WERI-Rb-1 (cell line): Measurements from ENCODE around the gene DPH7.
"Not testable (repeated sequence)": the region's sequence is repeated elsewhere in the genome, so short reads cannot be mapped to it uniquely, and the experiment has no call there.

ENCODE experiments used
- DNase-seq: peaks from one replicate; pipeline ENCODE4 v3.0.0-alpha.2; 2020
- H3K27ac ChIP-seq: fragments of 250-450 bp; sonication (Bioruptor Pico); 2 replicates; pipeline ENCODE4 v1.5.1; 2020; ENCODE audit warnings: mild to moderate bottlenecking, moderate library complexity
- H3K27me3 ChIP-seq: fragments of 250-450 bp; sonication (Bioruptor Pico); 2 replicates; pipeline ENCODE4 v1.5.1; 2021; ENCODE audit warnings: mild to moderate bottlenecking, low read depth, moderate library complexity; ENCODE audit not compliant: insufficient read depth, severe bottlenecking
- H3K36me3 ChIP-seq: fragments of 250-450 bp; sonication (Bioruptor Pico); 2 replicates; pipeline ENCODE4 v1.5.1; 2020; ENCODE audit warnings: mild to moderate bottlenecking, moderate library complexity
- H3K4me3 ChIP-seq: 2 replicates; pipeline ENCODE4 v1.5.1; 2011; ENCODE audit warnings: low read depth, mild to moderate bottlenecking, control low read depth, low read length
- H3K9me3 ChIP-seq: fragments of 250-450 bp; sonication (Bioruptor Pico); 2 replicates; pipeline ENCODE4 v1.5.1; 2021; ENCODE audit warnings: mild to moderate bottlenecking, moderate library complexity; ENCODE audit not compliant: severe bottlenecking
- TF ChIP-seq, protein P1 (sequence below): IDR thresholded peaks from 2 replicates; pipeline ENCODE4 v1.5.1; 2011; ENCODE audit warnings: low read depth, mild to moderate bottlenecking, control low read depth, inconsistent platforms, low read length

DPH7 gene

DNA sequence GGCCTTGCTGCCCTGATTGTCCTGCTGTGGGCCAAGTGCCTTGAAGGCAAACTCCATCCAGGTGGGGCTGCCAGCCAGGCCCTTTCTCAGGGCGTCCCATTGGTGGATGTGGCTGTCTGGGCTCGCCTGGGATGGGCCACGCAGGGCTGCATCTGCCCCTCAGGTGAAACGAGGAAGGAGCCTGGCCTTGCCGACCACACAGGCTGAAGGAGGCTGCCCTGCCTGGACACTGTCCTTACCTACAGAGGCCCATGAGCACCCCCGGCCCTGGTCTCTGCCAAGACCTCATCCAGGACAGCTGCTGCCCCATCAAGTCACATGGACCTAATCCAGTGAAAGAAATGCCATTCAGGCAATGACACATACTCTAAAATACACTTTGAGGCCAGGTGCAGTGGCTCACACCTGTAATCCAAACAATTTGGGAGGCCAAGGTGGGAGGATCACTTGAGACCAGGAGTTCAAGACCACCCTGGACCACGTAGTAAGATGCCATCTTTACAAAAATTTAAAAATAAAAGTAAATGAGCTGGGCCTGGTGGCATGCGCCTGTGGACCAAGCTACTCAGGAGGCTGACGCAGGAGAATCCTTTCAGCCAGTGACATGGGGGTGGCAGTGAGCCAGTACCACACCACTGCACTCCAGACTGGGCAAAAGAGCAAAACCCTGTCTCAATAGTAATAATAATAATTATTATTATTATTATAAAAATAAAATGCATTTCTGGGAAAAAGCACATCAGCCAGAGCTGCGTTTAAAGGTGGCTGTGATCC lies 62.4 kb downstream of the DPH7 start:
- TF ChIP-seq, protein P1, sequence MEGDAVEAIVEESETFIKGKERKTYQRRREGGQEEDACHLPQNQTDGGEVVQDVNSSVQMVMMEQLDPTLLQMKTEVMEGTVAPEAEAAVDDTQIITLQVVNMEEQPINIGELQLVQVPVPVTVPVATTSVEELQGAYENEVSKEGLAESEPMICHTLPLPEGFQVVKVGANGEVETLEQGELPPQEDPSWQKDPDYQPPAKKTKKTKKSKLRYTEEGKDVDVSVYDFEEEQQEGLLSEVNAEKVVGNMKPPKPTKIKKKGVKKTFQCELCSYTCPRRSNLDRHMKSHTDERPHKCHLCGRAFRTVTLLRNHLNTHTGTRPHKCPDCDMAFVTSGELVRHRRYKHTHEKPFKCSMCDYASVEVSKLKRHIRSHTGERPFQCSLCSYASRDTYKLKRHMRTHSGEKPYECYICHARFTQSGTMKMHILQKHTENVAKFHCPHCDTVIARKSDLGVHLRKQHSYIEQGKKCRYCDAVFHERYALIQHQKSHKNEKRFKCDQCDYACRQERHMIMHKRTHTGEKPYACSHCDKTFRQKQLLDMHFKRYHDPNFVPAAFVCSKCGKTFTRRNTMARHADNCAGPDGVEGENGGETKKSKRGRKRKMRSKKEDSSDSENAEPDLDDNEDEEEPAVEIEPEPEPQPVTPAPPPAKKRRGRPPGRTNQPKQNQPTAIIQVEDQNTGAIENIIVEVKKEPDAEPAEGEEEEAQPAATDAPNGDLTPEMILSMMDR: no peak
- H3K27me3 ChIP-seq: no peaks in the 10 kb centered on the region
- no peak overlapping the region for H3K4me3 ChIP-seq
- H3K27ac ChIP-seq: no peak overlapping the region
- no peaks in the 10 kb centered on the region for H3K9me3 ChIP-seq
- no peaks in the 10 kb centered on the region for H3K36me3 ChIP-seq
- no peak for DNase-seq

DNA sequence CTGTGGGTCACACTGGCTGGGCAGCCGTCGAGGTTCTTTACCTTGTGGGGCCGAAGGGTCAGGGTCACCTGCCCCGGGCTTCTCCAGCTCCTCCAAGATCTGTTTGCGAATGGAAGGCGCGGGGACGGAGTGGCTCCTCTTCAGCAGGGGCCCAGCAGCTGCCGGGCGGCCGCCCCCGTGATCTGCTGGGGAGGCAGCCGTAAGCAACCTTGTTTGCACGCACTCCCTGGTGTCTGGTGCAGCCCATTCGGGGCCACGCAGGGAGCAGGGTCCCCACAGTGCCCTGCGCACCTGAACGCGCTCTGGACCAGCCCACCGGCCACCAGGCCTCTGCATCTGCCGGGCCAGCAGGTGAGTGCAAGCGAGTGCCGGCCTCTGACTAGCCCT lies 63.4 kb downstream of the DPH7 start:
- TF ChIP-seq, protein P1: no peak
- no peak for DNase-seq
- Histone ChIP-seq H3K4me3 (no peak overlapping the region), H3K27me3 (no peaks in the 10 kb centered on the region), H3K27ac (no peak overlapping the region), H3K9me3 (no peaks in the 10 kb centered on the region), H3K36me3 (no peaks in the 10 kb centered on the region)

DNA sequence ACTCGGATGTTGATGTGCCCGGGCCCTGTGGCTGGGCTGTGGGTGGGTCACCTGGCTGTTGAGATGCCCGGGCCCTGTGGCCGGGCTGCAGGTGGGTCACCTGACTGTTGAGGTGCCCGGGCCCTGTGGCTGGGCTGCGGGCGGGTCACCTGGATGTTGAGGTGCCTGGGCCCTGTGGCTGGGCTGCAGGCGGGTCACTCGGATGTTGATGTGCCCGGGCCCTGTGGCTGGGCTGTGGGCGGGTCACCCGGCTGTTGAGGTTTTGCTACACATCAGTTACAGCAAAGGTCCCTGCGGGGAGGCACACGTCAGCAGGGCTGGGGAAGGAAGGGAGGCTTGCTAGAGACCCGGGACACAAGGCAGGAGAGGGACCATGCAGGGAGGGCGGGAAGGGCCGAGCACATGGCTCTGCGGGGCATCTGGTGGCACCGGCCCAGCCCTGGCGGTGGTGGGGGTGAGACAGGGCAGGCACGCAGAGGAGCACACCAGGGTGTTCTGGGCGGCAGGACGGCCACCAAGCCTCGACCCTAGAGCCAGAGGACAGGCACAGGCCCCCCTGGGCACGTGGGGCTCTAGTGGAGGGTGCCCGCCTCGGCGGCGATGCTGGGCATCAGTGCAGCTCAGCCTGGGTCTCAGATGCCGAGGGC lies 63.9 kb downstream of the DPH7 start:
- Histone ChIP-seq H3K36me3 (no peaks in the 10 kb centered on the region), H3K27ac (no peak overlapping the region), H3K27me3 (no peaks in the 10 kb centered on the region), H3K4me3 (no peak overlapping the region), H3K9me3 (no peaks in the 10 kb centered on the region)
- no peak for DNase-seq
- TF ChIP-seq, protein P1: no peak

DNA sequence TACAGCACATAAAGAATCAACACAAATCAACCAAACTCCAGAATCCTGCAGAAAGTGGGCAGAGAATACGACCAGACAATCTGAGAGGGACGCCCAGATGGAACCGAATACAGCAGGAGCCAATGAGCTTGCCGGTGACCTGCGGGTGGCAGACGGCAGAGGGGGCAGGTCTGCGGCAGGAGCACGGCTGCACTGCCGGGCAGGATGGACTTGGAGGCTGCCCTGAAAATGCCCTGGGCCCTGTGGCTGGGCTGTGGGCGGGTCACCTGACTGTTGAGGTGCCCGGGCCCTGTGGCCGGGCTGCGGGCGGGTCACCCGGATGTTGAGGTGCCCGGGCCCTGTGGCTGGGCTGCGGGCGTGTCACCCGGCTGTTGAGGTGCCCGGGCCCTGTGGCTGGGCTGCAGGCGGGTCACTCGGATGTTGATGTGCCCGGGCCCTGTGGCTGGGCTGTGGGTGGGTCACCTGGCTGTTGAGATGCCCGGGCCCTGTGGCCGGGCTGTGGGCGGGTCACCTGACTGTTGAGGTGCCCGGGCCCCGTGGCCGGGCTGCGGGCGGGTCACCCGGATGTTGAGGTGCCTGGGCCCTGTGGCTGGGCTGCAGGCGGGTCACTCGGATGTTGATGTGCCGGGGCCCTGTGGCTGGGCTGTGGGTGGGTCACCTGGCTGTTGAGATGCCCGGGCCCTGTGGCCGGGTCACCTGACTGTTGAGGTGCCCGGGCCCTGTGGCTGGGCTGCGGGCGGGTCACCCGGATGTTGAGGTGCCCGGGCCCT lies 64.7 kb downstream of the DPH7 start:
- not testable (repeated sequence) for H3K27ac ChIP-seq, H3K4me3 ChIP-seq, H3K36me3 ChIP-seq, DNase-seq, H3K9me3 ChIP-seq, H3K27me3 ChIP-seq

DNA sequence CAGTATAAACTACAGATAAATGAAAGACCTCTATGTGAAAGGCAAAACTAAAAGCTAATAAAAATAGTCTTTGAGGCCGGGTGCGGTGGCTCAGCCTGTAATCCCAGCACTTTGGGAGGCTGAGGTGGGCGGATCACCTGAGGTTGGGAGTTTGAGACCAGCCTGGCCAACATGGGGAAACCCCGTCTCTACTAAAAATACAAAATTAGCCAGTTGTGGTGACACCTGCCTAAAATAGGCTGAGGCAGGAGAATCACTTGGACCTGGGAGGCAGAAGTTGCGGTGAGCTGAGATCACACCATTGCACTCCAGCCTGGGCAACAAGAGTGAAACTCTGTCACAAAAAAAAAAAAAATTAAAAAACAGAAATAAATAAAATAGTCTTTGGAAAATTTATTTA lies 65.6 kb downstream of the DPH7 start:
- H3K9me3 ChIP-seq, H3K4me3 ChIP-seq, H3K27me3 ChIP-seq, DNase-seq, H3K27ac ChIP-seq, H3K36me3 ChIP-seq: not testable (repeated sequence)

DNA sequence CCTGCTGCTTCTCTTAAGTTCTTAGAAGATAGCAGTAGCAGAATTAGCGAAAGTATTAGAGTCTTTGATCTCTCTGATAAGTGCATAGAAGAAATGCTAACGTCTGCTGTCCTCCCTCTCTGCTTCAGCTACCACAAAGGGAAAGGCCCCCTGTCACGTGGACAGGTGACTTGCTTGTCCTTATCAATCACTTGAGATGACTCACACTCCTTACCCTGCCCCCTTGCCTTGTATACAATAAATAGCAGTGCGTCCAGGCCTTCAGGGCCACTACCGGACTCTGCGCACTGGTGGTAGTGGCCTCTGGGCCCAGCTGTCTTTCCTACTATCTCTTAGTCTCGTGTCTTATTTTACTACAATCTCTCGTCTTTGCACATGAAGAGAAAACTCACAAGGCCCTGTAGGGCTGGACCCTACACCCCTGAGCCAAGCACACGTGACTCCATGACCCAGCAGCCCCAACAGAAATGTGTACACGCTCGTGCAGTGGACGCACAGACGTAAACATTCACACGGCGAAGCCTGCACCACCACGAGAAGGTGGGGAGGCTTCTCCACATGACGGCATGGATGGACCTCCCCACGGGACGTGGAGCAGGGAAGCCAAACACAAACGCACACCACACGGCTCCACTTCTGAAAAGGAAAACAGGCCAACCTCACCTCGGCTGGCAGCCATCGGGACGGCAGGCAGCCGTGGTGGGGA lies 66.8 kb downstream of the DPH7 start:
- Histone ChIP-seq H3K27ac (no peak overlapping the region), H3K4me3 (no peak overlapping the region), H3K27me3 (no peaks in the 10 kb centered on the region), H3K36me3 (no peaks in the 10 kb centered on the region), H3K9me3 (no peaks in the 10 kb centered on the region)
- TF ChIP-seq, protein P1: no peak
- no peak for DNase-seq

DNA sequence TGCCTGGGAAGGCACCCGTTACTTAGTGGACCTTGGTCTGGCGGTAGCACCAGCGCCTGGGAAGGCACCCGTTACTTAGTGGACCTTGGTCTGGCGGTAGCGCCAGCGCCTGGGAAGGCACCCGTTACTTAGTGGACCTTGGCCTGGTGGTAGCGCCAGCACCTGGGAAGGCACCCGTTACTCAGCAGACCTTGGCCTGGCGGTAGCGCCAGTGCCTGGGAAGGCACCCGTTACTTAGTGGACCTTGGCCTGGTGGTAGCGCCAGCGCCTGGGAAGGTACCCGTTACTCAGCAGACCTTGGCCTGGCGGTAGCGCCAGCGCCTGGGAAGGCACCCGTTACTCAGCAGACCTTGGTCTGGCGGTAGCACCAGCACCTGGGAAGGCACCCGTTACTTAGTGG lies 67.6 kb downstream of the DPH7 start:
- not testable (repeated sequence) for H3K27ac ChIP-seq, H3K9me3 ChIP-seq, DNase-seq, H3K36me3 ChIP-seq, H3K27me3 ChIP-seq, H3K4me3 ChIP-seq
